Activated CD8-positive, alpha-beta memory T cell treated with anti-CD3 and anti-CD28 coated beads for 4 hours (primary cell): ENCODE data around the gene RAC2.

Experiments used
- DNase-seq, 2 donors: peaks; one replicate each; pipeline ENCODE4 v3.0.0-alpha.2; 2020; ENCODE audit warnings: low read depth in 2 of 2

The RAC2 gene

DNA sequence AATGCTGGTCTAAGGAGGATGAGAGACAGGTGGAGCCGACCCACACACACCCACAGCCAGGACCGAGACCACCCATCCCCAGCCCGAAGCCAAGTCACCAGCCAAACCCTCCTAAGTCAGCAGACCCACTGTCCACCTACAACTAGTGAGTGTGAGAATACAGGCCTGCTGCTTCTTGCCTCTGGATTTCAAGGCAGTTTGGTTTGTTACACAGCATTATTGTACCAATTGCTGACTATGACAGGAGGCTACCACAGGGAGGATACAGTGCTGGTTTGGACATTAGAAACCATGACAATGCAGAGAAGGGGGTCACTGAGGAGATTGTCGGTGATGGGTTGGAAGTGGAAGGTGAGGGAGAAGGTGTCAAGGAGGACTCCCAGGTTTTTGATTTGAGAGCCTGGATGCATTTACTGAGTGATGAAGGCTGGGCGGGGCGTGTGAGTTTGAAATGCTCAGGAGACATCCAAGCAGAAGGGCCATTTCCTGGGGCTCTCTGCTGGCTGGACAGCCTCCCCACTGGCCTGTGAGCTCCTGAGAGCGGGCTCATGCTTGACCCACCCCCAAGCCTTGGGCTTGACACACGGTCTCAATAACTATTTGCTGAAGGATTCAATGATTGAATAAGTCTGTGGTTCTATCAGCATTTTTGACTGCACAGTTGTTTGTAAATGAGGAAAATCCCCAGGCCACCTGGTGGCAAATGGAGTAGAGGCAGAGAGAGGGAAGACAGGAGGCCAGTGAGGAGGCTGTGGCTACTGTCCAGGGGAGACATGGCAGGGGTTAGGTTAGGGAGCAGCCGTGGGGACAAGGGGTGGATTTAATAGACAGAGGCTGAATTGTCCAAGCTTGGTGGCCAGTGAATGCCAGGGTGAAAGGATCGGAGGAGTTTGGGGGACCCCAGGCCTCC lies 22.4 kb downstream of the RAC2 start:
- no peak for DNase-seq

GRCh38 chr22:37220543-37220981 lies 23.5 kb downstream of the RAC2 start:
- DNase-seq, result no peak

- no peak for DNase-seq
Measured at GRCh38 chr22:37219533-37219932, 24.5 kb downstream of the RAC2 start.

GRCh38 chr22:37218771-37219411 lies 25.2 kb downstream of the RAC2 start:
- peak in 1 of 2 donors; percentile 69 for DNase-seq

- no peak for DNase-seq
Measured at GRCh38 chr22:37218399-37218770, 25.7 kb downstream of the RAC2 start.

- no peak for DNase-seq
Measured at GRCh38 chr22:37215890-37216289, 28.2 kb downstream of the RAC2 start.

DNA sequence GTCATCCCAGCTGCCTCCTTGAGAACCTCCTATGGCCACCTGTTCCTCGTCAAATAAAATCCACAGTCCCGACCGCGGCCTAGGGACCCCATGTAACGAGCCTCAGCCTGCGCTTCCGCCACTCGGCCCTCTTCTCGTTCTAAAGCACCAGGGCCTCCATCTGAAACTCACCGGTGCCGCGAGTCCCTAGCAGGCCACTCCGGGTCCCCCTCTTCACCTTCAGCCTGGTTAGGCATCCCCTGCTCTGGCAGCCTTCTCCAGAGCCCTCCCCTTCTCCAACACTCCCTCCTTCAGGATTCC lies 29.4 kb downstream of the RAC2 start:
- no peak for DNase-seq

DNA sequence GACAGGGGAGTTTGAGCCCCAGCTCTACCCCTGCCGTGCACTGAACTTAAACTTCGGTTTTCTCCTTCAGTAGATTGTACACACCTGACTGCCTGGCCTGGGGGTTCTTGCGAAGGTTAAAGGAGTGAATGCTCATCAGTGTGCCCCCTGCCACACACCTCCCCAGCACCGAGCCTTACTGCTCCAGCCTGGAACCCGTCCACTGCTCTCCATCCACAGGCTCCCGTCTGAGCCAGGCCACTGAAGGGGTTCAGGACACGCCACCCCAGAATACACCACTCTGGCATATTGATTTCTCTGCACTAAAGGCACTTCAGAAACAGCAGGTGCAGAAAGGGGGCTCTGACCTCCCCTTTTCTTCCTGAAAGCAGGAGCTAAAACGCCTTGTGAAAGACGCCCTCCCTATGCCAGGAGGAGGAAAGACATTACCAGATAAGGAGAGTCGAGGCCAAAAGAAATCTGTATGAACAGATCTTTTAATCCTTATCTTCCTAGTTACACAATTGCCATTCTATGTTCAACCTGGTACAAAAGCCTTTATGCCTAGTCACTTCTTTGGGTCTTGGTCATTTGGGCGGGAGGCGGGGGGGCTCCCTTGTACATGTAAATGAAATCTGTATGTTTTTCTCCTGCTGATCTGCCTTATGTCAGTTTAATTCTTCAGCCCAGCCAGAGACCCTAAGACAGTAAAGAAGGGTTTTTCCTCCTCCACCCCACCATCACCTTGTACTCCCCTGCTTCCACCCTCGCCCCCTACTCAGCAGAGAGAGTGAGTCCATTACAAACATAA lies 29.9 kb downstream of the RAC2 start:
- no peak for DNase-seq

DNA sequence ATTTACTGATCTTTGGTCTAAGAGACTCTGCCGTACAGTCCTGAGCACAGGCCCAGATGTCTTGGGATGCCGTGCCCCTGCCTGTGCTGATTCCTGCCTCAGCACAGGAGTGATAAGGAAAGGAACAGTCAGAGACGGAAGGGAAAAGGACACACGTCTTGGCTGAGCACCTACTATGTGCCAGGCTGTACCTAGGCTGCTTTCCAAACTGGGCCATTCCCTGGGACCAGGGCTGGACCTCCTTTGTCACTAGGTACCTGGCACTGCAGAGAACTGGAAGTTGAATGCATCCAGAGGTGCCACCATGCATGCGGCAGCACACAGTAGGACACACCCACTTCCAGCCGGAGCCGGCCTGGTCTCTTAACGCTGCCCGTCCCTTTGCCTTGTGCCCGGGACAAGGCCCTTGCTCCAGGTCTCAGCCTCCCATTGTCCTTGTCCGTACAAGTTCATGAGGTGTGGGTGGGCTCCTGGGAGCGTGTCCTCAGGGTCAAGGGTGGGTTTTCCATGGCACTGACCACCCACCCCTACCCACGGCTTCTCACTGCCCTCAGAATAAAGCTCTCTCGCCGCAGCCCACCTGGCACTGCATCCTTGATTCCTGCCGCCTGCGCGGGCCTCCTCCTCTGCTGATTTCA lies 30.7 kb downstream of the RAC2 start:
- DNase-seq, result no peak

GRCh38 chr22:37212174-37212906 lies 31.7 kb downstream of the RAC2 start, which contains the start of gene SSTR3:
TSS of gene SSTR3 (minus strand) at chr22:37212477. CDS start at chr22:37207803, 4,674 bp downstream.
- no peak for DNase-seq

DNA sequence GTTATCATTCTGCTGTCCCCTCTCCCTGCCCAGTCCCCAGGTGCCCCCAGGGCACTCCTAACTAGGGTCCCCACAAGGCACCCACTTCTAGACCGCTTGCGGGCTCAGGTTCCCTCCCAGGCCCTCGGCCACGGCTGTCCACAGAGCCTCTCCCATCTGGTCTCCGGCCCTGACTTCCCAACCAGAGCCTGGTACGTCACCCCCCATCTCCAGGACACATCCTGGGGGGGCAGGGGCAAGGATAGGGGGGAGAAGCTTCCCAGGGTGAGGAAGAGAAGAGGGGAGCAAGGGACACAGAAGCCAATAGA lies 32.2 kb downstream of the RAC2 start:
- no peak for DNase-seq

- no peak for DNase-seq
Measured at GRCh38 chr22:37211075-37211865, 32.8 kb downstream of the RAC2 start.

DNA sequence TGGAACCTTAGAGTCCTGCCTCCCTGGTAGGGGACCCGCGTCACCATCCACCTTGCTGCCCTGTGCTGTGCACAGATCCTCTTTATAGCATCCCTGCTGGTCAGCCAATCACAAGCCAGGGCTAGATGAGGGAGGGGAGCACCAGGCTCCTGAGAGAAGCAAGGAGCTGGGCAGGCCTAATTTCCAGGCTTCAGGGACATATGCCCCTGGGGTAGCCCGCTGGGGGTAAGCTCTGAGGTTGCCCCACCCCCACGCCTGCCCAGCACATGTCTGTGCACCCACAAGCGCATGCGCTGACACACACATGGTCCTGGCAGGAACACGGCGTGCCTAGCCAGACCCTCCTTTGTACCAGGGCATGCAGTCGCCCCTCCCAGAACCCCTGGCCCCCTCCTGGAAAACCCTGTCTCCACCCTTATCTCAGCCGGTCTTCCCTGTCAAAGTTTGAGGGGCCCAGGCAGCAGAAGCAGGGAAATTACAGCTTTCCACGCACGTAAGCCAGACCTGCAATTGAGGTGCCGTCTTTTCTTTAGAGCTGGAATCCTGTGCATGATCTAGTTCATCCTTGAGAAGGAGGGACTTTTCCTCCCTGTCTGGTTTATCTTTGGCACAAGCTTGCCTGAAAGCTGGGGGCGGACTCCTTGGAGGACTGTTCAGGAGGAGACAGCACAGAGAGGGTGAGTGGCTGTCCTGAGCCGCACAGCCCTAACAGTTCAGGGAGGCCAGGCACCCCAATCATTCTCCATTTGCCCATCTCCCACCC lies 33.8 kb downstream of the RAC2 start:
- no peak for DNase-seq

- no peak for DNase-seq
Measured at GRCh38 chr22:37209140-37209845, 34.8 kb downstream of the RAC2 start.

GRCh38 chr22:37208401-37209139 lies 35.5 kb downstream of the RAC2 start:
- DNase-seq, result no peak

- DNase-seq, result no peak
Measured at GRCh38 chr22:37207981-37208380, 36.1 kb downstream of the RAC2 start.

DNA sequence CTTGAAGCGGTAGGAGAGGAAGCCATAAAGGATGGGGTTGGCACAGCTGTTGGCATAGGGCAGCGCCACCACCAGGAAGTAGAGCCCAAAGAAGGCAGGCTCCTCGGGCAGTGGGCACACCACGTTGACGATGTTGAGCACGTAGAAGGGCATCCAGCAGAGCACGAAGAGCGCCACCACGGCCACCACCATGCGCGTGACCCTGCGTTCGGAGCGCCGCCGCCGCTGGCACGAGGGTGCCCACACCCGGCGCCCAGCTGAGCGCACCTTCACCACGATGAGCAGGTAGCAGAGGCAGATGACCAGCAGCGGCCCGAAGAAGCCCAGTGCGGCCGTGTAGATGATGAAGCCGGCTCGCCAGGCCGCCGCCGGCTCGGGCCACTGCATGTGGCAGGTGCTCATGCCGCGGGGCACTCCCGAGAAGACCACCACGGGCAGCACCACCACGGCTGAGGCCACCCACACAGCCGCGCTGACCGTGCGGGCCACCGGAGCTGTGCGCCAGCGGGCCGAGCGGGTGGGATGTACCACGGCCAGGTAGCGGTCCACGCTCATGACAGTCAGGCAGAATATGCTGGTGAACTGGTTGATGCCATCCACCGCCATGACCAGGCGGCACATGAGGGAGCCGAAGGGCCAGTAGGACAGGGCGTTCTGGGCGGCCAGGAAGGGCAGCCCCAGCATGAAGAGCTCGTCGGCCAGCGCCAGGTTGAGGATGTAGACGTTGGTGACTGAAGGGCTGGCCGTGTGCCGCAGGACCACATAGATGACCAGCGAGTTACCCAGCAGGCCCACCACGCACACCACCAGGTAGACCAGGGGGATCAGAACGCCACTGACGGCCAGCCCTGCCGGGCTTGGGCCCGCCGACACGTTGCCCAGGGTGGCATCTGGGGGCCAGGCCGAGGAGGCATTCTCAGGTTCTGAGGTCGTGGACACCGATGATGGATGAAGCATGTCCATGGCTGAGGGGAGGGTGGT lies 36.9 kb downstream of the RAC2 start:
- no peak for DNase-seq
